Inflammatory macrophage treated with lipopolysaccharide for 4 hours (primary cell): ENCODE results near the gene CIAPIN1.

Experiments
- DNase-seq: peaks from one replicate; pipeline ENCODE4 v3.0.0-alpha.2; 2020

Gene CIAPIN1

GRCh38 chr16:57381791-57382534 is 65.2 kb downstream of the CIAPIN1 start:
- DNase-seq: no peak

DNA sequence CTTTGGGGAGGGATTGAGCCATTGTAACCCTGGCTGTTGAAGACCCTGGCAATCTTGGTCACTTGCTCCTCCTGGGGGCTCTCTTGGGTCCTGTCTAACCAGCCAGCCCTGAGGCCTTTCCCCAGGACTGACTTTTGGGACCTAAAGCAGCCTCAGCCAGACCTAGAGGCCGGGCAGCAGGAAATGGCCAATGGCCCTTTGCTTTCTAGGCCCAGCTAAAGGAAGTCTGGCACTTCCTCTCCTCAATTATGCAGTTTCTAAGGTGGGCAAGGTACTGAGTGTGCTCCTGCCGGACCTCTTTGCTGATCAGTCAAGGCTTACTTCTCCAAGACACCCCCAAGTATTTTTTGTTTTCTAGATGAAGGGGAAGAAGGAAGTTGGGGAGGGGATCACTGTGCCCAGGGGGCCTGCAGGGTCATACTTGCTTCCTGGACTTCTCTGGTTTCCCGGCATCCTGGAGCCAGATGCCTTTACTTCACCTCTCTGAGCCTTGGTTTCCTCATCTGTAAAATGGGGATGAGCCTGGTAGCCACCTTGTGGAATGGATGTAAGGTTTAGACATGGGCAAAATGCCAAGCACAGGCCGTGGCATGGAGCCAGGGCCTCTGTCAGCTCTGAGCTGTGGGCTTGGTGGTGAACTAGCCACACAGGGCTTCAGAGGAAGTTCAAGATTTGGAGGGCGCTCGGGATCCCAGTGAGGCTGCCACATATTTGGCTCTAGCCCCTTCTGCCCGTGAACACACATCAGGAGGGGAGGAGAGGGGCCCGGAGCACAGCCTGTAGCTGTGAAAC is 66.3 kb downstream of the CIAPIN1 start:
- DNase-seq: no peak

DNA sequence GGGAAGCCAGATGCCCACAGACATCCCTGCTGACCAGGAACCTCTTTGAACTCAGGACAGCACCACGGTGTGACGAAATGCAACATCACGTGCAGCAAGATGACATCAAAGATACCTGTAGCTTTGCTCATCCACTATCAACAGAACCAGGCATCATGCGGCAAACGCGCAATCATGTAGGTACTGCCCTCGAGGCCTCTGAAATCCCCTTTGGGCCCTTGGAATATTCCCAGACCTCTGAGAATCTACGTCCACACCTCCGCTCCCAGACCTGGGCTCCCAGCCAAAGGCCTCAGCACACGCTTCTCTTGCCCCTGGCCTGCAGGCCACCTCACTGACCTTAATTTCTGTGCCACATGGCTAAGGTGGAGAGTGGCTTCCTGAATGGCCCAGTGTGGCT is 67.6 kb downstream of the CIAPIN1 start:
- no peak for DNase-seq
